Stimulated activated CD4-positive, alpha-beta T cell treated with anti-CD3 and anti-CD28 coated beads, Interleukin-4, amount 100 ng/mL, for 24 hours (primary cell): ENCODE data around the gene EDEM2.
"Not testable (repeated sequence)": the region's sequence is repeated elsewhere in the genome, so short reads cannot be mapped to it uniquely, and the experiment has no call there.

Experiments
- DNase-seq: peaks from one replicate; pipeline ENCODE4 v3.0.0-alpha.2; 2020

The EDEM2 gene

DNA sequence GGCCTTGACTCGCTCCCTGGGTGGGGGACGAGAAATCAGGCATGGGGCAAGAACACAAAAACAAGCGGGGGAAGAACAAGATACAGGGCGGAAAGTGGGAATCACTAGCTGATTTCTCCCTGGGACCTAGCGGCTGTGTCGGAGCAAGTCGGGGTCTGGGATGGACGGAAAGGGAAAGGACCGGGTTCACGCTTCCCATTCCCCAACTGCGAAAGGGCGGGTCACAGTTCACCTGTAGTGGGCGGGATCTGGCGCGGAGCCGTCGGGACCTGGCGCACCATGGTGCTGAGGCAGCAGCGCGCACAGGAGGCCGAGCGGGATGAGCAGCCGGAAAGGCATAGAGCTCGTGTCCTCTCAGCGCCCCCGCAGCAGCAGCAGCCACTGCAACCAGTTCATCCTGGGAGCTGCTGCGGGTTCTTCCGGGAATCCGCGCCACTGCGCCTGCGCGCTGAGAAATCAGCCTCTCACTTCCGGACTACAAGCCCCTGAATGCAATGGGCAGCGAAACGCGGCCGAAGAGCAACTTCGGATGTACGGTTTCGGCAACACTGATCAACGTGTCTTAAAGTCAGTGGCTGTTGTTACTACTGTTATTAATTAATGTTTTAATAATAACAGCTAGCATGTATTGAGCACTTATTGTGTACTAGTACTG is at the start of gene EDEM2:
TSS of gene EDEM2 (minus strand) at position 417 of the 655 bp plus-strand sequence. CDS start at position 339, 78 bp downstream.
- DNase-seq, result peak; percentile 94

DNA sequence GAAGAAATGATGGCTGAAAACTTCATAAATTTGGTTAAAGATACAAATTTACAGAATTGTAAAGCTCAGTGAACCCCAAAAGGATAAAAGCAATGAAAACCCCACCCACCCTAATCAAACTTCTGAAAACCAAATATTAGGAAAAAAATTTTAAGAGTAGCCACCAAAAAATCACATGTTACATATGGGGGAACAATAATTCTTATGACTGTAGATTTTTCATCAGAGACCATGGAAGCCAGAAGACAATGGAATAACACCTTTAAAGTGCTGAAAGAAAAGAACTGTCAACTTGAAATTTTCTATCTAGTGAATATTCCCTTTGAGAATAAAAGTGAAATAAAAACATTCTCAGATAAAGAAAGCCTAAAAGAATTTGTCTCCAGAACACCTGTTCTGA is 49.2 kb upstream of the EDEM2 start:
- no peak for DNase-seq

DNA sequence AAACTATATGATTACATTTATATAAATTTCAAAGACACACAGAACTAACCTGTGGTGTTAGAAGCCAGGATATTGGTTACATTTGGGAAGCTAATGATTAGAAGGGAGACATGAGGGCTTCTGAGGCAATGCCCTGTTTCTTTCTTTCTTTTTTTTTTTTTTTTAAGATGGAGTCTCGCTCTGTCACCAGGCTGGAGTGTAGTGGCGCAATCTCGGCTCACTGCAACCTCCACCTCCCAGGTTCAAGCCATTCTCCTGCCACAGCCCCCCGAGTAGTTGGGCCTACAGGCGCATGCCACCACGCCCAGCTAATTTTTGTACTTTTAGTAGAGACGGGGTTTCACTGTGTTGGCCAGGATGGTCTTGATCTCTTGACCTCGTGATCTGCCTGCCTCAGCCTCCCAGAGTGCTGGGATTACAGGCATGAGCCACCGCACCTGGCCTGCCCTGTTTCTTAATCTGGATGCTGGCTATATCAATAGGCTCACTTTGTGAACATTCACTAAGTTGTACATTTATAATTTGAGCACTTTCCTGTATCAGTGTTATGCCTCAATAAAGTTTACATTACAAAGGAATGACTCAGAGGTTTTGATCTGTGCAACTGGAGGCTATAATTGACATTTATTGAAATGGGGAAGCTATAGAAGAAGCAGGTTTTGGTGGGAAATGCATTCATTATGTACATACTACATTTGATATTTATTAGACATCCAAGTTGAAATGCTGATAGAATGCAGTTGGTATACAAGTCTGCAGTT is 46.1 kb upstream of the EDEM2 start:
- not testable (repeated sequence) for DNase-seq

DNA sequence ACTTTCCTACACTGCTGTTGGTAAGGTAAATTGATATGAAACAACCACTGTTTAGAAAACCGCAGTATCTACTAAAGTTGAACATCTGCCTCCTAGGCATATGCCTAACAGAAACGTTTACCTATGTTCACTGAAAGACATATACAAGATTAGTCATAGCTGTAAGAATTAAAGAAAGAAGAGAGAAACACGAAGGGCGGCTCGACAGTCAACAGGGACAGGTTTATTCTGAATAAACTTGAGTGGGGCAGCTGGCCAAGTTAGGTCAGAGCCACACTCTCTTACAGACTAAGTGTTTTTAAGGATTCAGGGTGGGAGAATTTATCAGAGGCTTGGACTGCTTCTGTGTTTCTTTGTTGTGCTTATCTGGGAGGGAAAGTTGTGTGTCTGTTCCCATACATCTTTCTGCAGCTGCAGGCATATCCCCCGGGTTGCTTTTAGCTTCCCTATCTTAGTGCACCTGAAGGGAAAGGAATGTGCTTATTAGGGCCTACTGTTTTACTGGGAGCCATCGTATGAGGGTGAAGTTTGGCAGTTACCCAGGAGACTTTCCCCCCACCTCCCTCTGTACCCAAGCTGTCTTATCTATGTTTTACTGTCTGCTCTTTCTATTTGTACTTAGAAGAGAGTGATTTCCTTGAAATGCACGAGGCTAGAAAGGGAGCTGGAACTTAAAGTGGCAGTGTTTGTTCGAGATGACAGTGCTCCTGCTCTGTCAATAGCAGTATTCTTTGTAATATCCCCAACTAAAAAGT is 45.2 kb upstream of the EDEM2 start:
- no peak for DNase-seq

DNA sequence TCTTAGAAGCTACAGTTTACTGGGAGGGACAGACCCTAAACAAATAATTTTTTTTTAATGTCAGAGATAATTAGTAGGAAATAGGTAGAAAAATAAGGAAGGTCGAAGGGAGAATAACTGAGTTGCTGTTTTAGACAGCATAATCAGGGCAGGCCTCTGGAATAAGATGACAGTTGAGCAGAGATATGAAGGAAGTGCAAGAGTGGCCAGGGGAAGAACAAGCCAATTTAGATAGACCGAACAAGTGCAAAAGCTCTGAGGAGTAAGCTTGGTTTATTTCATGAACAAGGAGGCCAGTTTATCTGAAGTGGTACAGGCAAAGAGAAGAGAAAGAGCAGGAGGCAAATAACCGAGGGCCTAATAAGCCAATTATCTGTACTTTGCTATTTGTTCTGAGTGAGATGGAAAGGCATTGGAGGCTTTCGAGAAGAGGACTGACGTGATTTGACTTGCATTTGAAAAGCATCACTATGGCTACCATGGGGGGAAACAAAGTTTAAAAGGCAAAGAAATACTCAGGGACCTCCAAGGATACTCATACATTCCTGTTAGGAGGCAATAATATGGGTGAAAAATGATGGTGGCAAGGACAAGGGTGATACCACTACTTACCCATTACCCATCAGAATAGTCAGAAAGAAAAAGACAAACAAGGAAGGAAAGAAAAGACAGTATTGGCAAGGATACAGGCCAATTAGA is 44.4 kb upstream of the EDEM2 start:
- DNase-seq, result no peak

GRCh38 chr20:35190556-35190955 is 43.4 kb upstream of the EDEM2 start:
- no peak for DNase-seq

DNA sequence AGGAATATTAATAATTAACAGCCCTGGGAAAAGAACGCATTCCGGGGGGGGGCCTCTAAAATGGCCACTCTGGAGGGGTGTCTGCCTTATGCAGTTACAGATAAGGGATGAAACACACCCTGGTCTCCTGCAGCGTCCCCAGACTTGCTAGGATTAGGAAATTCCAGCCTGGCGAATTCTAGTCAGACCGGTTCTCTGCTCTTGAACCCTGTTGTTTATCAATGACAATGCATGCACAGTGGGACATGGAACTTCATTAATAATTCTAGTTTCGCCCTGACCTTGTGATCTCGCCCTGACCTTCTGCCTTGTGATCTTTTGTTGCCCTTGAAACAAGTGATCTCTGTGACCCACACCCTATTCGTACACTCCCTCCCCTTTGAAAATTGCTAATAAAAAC is 42.1 kb upstream of the EDEM2 start:
- DNase-seq, result not testable (repeated sequence)

DNA sequence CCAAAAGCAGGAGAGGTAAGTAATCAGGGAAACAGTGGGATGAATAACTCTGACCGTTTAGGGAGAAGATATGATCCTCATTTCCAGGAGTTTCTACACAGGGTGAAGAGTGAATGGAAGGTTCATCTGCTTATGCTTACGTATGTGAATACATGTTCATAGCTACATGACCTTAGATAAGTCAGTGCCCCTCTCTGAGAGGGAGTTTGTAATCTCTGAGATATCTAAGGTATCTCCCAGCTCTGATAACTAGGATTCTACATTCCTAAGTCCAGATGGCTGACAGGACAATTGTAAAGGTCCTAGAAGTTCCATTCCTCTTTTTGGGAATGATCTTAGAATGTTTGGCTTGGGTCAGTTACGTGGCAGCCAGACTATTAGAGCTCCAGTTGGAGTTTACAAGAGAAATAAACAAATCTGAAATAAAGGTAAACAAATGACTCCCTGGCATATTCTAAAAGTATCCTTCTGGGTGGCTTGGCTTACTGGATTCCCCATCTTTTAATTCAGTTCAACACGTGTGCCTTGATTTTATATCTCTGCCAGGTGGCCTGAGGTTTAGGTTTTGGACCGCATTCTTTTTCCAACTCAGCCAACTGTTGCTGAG is 40.6 kb upstream of the EDEM2 start:
- no peak for DNase-seq

DNA sequence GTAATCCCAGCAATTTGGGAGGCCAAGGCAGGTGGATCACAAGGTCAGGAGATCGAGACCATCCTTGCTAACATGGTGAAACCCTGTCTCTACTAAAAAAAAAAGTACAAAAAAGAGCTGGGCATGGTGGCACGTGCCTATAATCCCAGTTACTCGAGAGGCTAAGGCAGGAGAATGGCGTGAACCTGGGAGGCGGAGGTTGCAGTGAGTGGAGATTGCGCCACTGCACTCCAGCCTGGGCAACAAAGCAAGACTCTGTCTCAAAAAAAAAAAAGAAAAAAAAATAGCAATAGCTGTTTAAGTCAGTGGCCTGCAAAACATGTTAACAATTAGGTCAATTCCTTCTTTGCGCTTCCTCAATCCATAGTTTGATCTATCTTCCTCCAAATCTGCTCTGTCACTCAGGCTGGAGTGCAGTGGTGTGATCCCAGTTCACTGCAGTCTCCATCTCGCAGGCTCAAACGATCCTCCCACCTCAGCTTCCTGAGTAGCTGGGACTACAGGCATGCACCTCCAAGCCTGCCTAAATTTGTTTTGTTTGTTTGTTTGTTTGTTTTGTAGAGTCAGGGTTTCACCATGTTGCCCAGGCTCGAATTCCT is 39.7 kb upstream of the EDEM2 start:
- DNase-seq, result not testable (repeated sequence)

DNA sequence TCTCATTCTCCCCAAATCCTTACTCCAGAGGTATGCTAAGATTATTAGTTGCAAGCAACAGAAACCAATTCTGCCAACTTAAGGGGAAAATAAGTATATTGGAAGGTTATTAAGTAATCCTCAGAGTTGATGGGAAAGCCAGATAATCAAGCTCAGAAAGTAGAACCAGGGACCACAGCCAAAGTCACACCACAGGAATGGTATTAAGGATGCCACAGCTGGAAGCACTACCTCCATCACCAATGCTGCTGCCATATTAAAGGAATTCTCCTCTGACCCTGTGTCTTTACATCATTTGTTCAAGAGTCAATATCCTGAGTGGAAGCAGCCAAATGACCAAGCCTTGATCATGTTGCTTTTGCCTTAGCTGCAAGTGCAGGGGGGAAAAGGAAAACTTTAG is 34.6 kb upstream of the EDEM2 start:
- DNase-seq, result no peak

DNA sequence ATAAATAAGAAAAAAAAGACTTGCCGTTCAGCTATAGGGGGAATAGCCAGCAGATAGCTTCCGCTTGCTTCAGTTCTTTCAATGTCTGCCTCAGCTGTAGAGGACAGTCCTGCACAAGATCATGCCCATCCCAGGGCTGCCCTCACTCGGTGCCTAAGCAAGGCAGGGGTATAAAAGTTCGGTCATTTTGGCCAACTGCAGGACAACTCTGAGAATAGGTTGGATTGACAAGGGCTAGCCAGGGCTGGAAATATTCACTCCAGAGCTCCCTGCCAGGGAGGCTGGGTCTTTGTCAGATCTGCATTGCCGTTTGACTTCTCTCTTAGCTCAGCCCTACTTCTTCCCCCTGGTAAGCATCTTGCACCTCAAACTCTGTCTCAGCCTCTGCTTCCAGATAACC is 33.1 kb upstream of the EDEM2 start:
- no peak for DNase-seq

DNA sequence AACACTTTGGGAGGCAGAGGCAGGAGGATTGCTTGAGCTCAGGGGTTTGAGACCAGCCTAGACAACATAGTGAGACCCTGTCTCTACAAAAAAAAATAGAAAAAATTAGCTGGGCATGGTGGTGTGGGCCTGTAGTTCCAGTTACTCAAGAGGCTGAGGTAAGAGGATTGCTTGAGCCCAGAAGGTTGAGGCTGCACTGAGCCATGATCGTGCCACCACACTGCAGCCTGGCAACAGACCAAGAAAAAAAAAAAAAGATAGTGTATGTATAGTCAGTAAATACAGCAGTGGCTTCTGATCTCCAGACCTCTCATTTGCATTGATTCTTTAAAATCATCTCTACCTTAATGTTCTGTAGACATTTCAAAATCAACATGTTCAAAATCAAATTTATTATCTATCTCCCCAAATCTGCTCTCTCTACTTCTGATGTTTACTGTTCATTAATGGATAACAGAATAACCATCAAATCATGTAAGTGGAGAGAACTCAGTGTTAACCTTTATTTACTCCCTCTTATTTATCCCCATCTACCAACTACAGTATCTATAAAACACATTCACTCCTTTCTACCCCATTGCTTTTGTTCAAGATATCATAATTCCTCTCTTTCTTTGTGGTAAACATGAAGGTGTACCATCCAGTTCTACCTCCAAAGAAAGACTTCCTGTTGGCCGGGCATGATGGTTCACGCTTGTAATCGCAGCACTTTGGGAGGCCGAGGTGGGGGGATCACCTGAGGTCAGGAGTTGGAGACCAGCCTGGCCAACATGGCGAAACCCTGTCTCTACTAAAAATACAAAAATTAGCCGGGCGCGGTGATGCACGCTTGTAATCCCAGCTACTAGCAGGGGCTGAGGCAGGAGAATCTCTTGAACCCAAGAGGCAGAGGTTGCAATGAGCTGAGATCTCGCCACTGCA is 32.4 kb upstream of the EDEM2 start:
- no peak for DNase-seq

DNA sequence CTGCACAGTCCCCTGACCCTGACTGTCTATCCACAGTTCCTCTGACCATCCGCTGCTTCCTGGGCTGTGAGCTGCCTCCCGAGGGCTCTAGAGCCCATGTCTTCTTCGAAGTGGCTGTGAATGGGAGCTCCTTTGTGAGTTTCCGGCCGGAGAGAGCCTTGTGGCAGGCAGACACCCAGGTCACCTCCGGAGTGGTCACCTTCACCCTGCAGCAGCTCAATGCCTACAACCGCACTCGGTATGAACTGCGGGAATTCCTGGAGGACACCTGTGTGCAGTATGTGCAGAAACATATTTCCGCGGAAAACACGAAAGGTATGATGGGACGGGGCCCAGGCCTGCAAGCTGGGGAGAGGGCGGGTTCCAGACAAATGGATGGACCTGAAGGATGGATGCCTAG is 29.0 kb upstream of the EDEM2 start:
- no peak for DNase-seq

DNA sequence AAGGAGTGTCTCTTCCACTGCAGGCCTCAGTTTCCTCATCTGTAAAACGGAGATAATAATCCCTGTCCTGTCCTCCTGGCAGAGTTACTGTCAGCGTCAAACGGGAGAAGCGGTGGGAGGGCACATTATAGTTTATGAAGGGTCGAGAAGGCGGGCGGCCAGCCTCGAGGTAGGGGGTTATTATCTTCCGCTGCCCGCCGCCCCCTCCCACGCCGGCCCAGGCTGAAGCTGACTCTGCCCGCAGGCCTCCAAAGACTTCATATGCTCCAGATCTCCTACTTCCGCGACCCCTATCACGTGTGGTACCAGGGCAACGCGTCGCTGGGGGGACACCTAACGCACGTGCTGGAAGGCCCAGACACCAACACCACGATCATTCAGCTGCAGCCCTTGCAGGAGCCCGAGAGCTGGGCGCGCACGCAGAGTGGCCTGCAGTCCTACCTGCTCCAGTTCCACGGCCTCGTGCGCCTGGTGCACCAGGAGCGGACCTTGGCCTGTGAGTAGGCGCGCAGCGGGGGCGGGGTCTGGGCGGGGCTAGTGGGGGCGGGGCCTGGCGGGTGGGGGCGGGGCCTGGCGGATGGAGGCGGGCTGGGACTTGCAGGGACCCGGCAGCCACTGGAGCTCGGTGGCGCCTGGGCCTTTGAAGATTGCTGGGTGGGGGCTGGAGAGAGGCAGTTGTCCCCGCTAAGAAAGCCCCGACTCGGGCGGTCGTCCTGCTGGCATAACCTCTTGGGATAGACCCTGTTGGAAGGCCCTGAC is 27.5 kb upstream of the EDEM2 start:
- no peak for DNase-seq

- no peak for DNase-seq
Observed at GRCh38 chr20:35173576-35174192, 26.5 kb upstream of the EDEM2 start.

DNA sequence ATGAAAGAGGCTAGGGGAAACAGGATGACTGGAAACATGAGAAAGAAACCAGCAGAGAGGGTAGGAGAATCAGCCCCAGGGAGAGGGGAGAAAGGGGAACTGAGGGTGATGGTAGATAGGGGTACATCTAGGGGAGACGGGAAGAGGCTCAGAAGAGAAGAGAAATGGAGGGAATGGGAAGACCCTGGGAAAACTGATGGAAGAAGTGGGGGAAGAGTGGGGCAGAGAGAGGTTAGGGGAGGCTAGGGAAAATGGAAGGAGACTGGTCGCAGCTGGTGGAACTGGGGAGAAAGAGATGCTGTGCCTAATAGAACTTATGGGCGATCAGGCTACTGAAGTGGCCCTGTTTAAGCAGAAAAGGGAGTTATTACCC is 25.3 kb upstream of the EDEM2 start:
- DNase-seq, result no peak

- no peak for DNase-seq
Observed at GRCh38 chr20:35171753-35172433, 24.8 kb upstream of the EDEM2 start, which contains the start of gene PROCR. PROCR (plus strand) TSS chr20:35172072; CDS start chr20:35172155, 83 bp downstream.

GRCh38 chr20:35171438-35171752 is 24.3 kb upstream of the EDEM2 start:
- no peak for DNase-seq

GRCh38 chr20:35168701-35169409 is 21.7 kb upstream of the EDEM2 start:
- not testable (repeated sequence) for DNase-seq
